Karpas-422 (cell line): ENCODE data around the gene SPINK9. TPM values are rescaled to one million over a fixed set of nuclear protein-coding genes. Genes with fewer than 3 reads are reported as not detected.

Source experiments
- DNase-seq: peaks from one replicate; pipeline ENCODE4 v3.0.0-alpha.2; 2015
- H2AFZ ChIP-seq: fragments of 200-600 bp; sonication (generic); 2 replicates; pipeline ENCODE4 v1.6.1; 2014; ENCODE audit warnings: antibody characterized with exemption, low read length, mixed read lengths
- H3K27ac ChIP-seq: fragments of 200-600 bp; sonication (generic); 2 replicates; pipeline ENCODE4 v1.5.1; 2014; ENCODE audit warnings: mild to moderate bottlenecking, low read length, moderate library complexity
- H3K27me3 ChIP-seq: fragments of 200-600 bp; sonication (generic); 2 replicates; pipeline ENCODE4 v1.6.1; 2014; ENCODE audit warnings: low read length, mixed read lengths
- H3K36me3 ChIP-seq: fragments of 200-600 bp; sonication (generic); 2 replicates; pipeline ENCODE4 v1.6.1; 2014; ENCODE audit warnings: low read length, mixed read lengths; ENCODE audit not compliant: insufficient read depth
- H3K4me1 ChIP-seq: fragments of 200-600 bp; sonication (generic); 2 replicates; pipeline ENCODE4 v1.6.1; 2014; ENCODE audit warnings: mild to moderate bottlenecking, low read length, mixed read lengths
- H3K4me2 ChIP-seq: fragments of 200-600 bp; sonication (generic); 2 replicates; pipeline ENCODE4 v1.6.1; 2014; ENCODE audit warnings: low read length, low read depth, mild to moderate bottlenecking; ENCODE audit not compliant: poor library complexity, severe bottlenecking
- H3K4me3 ChIP-seq: fragments of 200-600 bp; sonication (generic); 2 replicates; pipeline ENCODE4 v1.5.1; 2014; ENCODE audit warnings: mild to moderate bottlenecking, antibody characterized with exemption, low read length, mixed read lengths
- H3K79me2 ChIP-seq: fragments of 200-600 bp; sonication (generic); 2 replicates; pipeline ENCODE4 v1.6.1; 2014; ENCODE audit warnings: mild to moderate bottlenecking, low read length, mixed read lengths
- H3K9ac ChIP-seq: fragments of 200-600 bp; sonication (generic); 2 replicates; pipeline ENCODE4 v1.6.0; 2014; ENCODE audit warnings: low read length
- H3K9me2 ChIP-seq: fragments of 200-600 bp; sonication (generic), shearing (Covaris generic); replicated peaks from 2 replicates; pipeline ENCODE4 v1.6.0; 2014; ENCODE audit warnings: mild to moderate bottlenecking, low read length, moderate library complexity; ENCODE audit not compliant: insufficient read depth
- H3K9me3 ChIP-seq: fragments of 300-700, 200-600 bp; sonication (generic); 2 replicates; pipeline ENCODE4 v1.6.1; 2014; ENCODE audit warnings: low read length, mixed read lengths
- H4K20me1 ChIP-seq: fragments of 200-600 bp; sonication (generic); 2 replicates; pipeline ENCODE4 v1.6.1; 2014; ENCODE audit warnings: mild to moderate bottlenecking, antibody characterized with exemption, low read length, low read depth; ENCODE audit not compliant: insufficient read depth
- total RNA-seq: library from RNA; depleted of rRNA; stranded (reverse); fragments of >200 nt; shearing (Covaris generic); gene quantifications from 2 replicates; pipeline ENCODE4 v1.2.3, GENCODE V29; 2014; ENCODE audit warnings: low replicate concordance

SPINK9 gene
- total RNA-seq, 1 experiment from 2014 or later, result not detected

DNA sequence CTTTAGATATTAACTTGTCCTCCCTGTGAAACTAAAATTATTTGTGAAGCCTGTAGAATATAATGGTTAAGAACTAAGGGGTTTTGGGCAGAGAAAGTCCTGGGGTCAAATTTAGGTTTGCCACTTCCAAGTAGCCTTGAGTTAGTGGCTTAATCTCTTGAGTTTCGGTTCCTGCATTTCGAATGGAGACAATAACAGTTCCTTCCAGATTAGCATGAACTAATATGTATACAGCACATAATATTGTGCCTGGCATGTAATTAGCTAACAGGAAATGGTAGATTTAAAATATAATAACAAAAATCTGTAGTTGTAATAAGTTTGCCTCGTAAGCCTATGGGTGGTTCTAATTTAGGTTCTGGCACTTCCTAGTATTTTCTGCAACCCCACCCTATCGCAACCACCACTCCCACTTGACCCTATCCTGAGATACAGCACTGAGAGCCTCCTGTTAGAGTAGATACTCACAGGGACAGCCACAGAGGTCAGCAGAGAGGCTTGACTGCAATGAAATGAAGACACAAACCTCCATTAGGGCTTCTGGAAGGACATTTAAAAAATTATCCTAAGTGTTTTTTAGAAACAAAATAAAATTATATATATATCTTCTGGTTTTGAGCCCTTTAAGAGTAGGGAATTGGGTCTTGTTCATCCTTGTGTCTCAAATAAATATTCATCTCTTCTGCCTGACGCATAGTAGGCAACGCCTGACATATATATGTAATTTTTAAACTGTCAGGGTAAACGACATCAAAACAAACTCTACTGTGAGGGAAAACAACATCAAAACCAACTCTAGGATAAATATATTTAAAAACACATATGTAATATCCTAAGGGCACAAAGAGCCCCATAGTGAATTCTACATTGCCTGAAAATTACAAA lies 8.5 kb downstream of the SPINK9 start:
- no peak overlapping the region for H3K4me3 ChIP-seq
- H3K9me3 ChIP-seq, result no peaks in the 10 kb centered on the region
- no peaks in the 10 kb centered on the region for H4K20me1 ChIP-seq
- H3K27ac ChIP-seq, result no peak overlapping the region
- H3K9ac ChIP-seq, result no peak overlapping the region
- no peaks in the 10 kb centered on the region for H3K27me3 ChIP-seq
- H3K36me3 ChIP-seq, result no peaks in the 10 kb centered on the region
- no peaks in the 10 kb centered on the region for H3K79me2 ChIP-seq
- H3K9me2 ChIP-seq, result no peaks in the 10 kb centered on the region
- no peaks in the 10 kb centered on the region for H3K4me1 ChIP-seq
- no peak overlapping the region for H3K4me2 ChIP-seq
- H2AFZ ChIP-seq, result no peak overlapping the region
- DNase-seq, result no peak

- no peak for DNase-seq
- no peaks in the 10 kb centered on the region for H3K4me1 ChIP-seq
- no peaks in the 10 kb centered on the region for H3K79me2 ChIP-seq
- no peak overlapping the region for H3K9ac ChIP-seq
- H3K4me2 ChIP-seq, result no peak overlapping the region
- H3K27me3 ChIP-seq, result no peaks in the 10 kb centered on the region
- H2AFZ ChIP-seq, result no peak overlapping the region
- H4K20me1 ChIP-seq, result no peaks in the 10 kb centered on the region
- H3K9me3 ChIP-seq, result no peaks in the 10 kb centered on the region
- no peak overlapping the region for H3K4me3 ChIP-seq
- H3K27ac ChIP-seq, result no peak overlapping the region
- H3K9me2 ChIP-seq, result no peaks in the 10 kb centered on the region
- H3K36me3 ChIP-seq, result no peaks in the 10 kb centered on the region
These were observed 12.3 kb downstream of the SPINK9 start for GRCh38 chr5:148347706-148348105.

DNA sequence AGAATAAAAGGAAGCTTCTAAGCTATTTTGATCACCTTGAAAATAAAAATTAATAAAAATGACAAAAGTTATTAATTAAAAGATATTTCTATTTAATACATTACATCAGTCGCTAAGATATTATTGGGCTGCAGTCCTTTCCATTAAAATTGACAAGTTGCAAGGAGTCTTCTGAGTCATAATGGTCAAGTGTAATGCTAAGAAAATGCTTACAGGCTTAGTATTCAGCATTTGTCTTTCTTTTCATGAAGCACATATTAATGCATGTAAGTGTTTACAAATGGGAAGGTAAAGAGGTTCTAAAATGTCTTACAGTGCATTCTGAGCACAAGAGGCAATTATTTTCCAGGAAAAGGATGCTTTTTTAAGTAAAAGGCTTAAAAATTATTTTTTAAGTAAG lies 17.3 kb downstream of the SPINK9 start:
- no peak overlapping the region for H3K4me2 ChIP-seq
- H3K4me1 ChIP-seq, result no peaks in the 10 kb centered on the region
- no peaks in the 10 kb centered on the region for H3K9me3 ChIP-seq
- no peak overlapping the region for H3K27ac ChIP-seq
- DNase-seq, result no peak
- H3K9ac ChIP-seq, result no peak overlapping the region
- no peaks in the 10 kb centered on the region for H3K36me3 ChIP-seq
- no peak overlapping the region for H3K4me3 ChIP-seq
- H4K20me1 ChIP-seq, result no peaks in the 10 kb centered on the region
- H3K27me3 ChIP-seq, result no peaks in the 10 kb centered on the region
- H2AFZ ChIP-seq, result no peak overlapping the region
- no peaks in the 10 kb centered on the region for H3K79me2 ChIP-seq
- H3K9me2 ChIP-seq, result no peaks in the 10 kb centered on the region

DNA sequence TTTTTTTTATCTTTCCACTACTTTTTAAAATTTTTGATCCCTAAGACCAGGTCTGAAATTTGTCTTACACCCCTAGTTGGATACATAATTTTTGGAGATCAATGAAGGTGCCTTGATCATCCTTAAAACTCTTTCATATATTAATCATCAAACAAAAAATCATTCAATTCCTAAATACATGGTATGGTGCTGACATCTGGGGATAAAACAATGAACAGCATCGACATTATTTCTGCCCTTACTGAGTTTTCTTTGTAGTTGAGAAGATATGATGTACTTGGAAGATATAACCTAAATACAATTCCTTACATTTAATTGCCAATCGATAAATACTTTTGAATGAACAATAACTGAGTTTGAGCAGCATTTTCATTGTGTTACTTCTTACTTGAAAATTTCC lies 18.3 kb downstream of the SPINK9 start:
- no peak overlapping the region for H3K4me3 ChIP-seq
- H3K4me2 ChIP-seq, result no peak overlapping the region
- no peaks in the 10 kb centered on the region for H3K27me3 ChIP-seq
- H3K9me3 ChIP-seq, result no peaks in the 10 kb centered on the region
- DNase-seq, result no peak
- no peak overlapping the region for H2AFZ ChIP-seq
- H3K27ac ChIP-seq, result no peak overlapping the region
- H3K9ac ChIP-seq, result no peak overlapping the region
- no peaks in the 10 kb centered on the region for H3K79me2 ChIP-seq
- no peaks in the 10 kb centered on the region for H3K9me2 ChIP-seq
- no peaks in the 10 kb centered on the region for H3K36me3 ChIP-seq
- H4K20me1 ChIP-seq, result no peaks in the 10 kb centered on the region
- no peaks in the 10 kb centered on the region for H3K4me1 ChIP-seq

DNA sequence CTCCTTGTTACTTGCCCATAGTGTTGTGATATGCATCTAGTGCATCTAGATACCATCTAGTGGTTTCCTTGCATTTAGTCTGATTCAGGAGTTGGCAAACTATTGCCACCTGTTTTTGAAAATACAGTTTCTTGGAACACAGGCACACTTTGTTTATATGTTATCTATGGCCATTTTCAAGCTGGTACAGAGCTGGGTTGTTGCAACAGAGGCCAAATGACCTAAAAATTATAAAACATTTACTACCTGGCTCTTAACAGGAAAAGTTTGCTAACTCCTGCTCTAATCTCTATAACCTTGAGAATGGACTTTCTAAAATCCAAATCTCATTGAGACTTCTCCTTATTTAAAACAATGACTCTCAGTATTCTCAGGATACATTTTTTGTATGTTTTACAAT lies 29.0 kb downstream of the SPINK9 start:
- H3K9ac ChIP-seq, result no peak overlapping the region
- H2AFZ ChIP-seq, result no peak overlapping the region
- no peaks in the 10 kb centered on the region; the same call in 1 of the 2 replicates for H3K9me3 ChIP-seq

DNA sequence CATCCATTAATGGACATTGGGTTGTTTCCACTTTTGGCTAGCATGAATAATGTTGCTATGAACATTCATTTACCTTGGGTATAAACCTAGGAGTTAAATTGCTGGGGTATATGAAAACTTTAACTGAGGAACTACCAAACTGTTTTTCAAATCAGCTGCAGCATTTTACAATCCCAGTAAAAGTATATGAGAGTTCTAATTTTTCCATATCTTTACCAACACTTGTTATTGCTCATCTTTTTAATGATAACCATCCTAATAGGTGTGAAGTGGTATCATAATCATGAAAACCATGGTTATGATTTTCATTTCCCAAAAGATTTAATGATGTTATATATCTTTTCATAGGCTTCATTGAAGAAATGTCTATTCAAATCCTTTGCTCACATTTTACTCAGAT lies 32.9 kb downstream of the SPINK9 start:
- no peaks in the 10 kb centered on the region for H3K27me3 ChIP-seq
- no peaks in the 10 kb centered on the region for H3K36me3 ChIP-seq
- H3K9ac ChIP-seq, result no peak overlapping the region
- no peaks in the 10 kb centered on the region for H3K9me2 ChIP-seq
- H2AFZ ChIP-seq, result no peak overlapping the region
- H3K4me1 ChIP-seq, result no peaks in the 10 kb centered on the region
- no peaks in the 10 kb centered on the region; the same call in 1 of the 2 replicates for H3K9me3 ChIP-seq
- H3K4me2 ChIP-seq, result no peak overlapping the region
- H3K27ac ChIP-seq, result no peak overlapping the region
- H3K4me3 ChIP-seq, result no peak overlapping the region
- H4K20me1 ChIP-seq, result no peaks in the 10 kb centered on the region
- DNase-seq, result no peak
- no peaks in the 10 kb centered on the region for H3K79me2 ChIP-seq

More for the DNA sequence above, 29.0 kb downstream of the SPINK9 start:
- Histone ChIP-seq H4K20me1 (no peaks in the 10 kb centered on the region), H3K27me3 (no peaks in the 10 kb centered on the region), H3K9me2 (no peaks in the 10 kb centered on the region), H3K4me1 (no peaks in the 10 kb centered on the region), H3K36me3 (no peaks in the 10 kb centered on the region), H3K27ac (no peak overlapping the region), H3K4me3 (no peak overlapping the region), H3K79me2 (no peaks in the 10 kb centered on the region), H3K4me2 (no peak overlapping the region)
- DNase-seq, result no peak

- Histone ChIP-seq H3K36me3 (no peaks in the 10 kb centered on the region), H3K27me3 (no peaks in the 10 kb centered on the region), H3K4me1 (no peaks in the 10 kb centered on the region), H3K4me2 (no peak overlapping the region), H3K4me3 (no peak overlapping the region), H3K79me2 (no peaks in the 10 kb centered on the region), H3K9me3 (no peaks in the 10 kb centered on the region; the same call in 1 of the 2 replicates), H3K9me2 (no peaks in the 10 kb centered on the region), H4K20me1 (no peaks in the 10 kb centered on the region), H3K27ac (no peak overlapping the region), H2AFZ (no peak overlapping the region), H3K9ac (no peak overlapping the region)
- no peak for DNase-seq
These were observed 36.9 kb downstream of the SPINK9 start for GRCh38 chr5:148372166-148372725.

DNA sequence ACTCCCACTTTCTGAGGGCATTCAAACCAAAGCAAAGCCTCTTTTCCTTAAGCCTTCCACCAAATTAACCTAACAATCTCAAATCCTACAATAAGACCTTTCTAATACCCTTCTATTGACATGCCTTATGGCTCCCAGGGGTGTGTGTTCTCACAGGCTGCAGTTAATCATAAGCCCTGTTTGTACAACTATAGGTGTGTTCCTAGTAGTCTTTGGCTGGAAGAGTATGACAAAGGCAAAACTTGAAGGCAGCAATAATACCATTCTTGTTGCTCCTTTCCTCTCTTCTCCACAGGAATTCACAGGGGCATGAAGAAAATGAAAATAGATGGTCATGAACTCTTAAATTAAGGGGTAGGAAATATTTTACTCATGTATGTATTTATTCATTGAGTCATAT lies 37.5 kb downstream of the SPINK9 start:
- Histone ChIP-seq H2AFZ (no peak overlapping the region), H4K20me1 (no peaks in the 10 kb centered on the region), H3K4me2 (no peak overlapping the region), H3K4me3 (no peak overlapping the region), H3K36me3 (no peaks in the 10 kb centered on the region), H3K9ac (no peak overlapping the region), H3K4me1 (no peaks in the 10 kb centered on the region), H3K9me3 (no peaks in the 10 kb centered on the region; the same call in 1 of the 2 replicates), H3K79me2 (no peaks in the 10 kb centered on the region), H3K9me2 (no peaks in the 10 kb centered on the region), H3K27me3 (no peaks in the 10 kb centered on the region), H3K27ac (no peak overlapping the region)
- DNase-seq, result no peak
